Measurements from ENCODE around the gene FANCC. TPM values are rescaled to one million over a fixed set of nuclear protein-coding genes. Genes with fewer than 3 reads are reported as not detected.
A peak's percentile ranks its signal among the peaks of the same experiment; 100 is the strongest.

The FANCC gene
- total and polyA plus RNA-seq, 12 donors: 1.9 to 6.1 (median 3.3) TPM

- H3K4me3 ChIP-seq: no peak overlapping the region
- no peaks in the 10 kb centered on the region for H3K9me3 ChIP-seq (replicated peaks in 1 of 3)
- 89 to 97% (median 93%) methylated on average over 10 of the region's 10 CpGs for WGBS, 4 donors
- no peaks in the 10 kb centered on the region for H3K36me3 ChIP-seq (replicated peaks in 1 of 2)
- intact Hi-C loops (cut with DNase I): no loop called here
- no peak for DNase-seq
- H3K27me3 ChIP-seq: no peaks in the 10 kb centered on the region
- no peak overlapping the region for H3K27ac ChIP-seq
- peaks cover 0 to 9% of the 10 kb centered on the region in 2 donors for H3K4me1 ChIP-seq (replicated peaks in 1 of 2)
- no peak for TF ChIP-seq POLR2A (IDR thresholded peaks at IDR 0.05)
- no peak for TF ChIP-seq CTCF (IDR thresholded peaks at IDR 0.05)
Measured at GRCh38 chr9:95139126-95139525, 178.4 kb downstream of the FANCC start.

GRCh38 chr9:95138474-95138873 is 179.0 kb downstream of the FANCC start:
- no peak for TF ChIP-seq POLR2A (IDR thresholded peaks at IDR 0.05)
- TF ChIP-seq CTCF (IDR thresholded peaks at IDR 0.05): no peak
- no peak overlapping the region for H3K4me3 ChIP-seq
- no peaks in the 10 kb centered on the region for H3K36me3 ChIP-seq (replicated peaks in 1 of 2)
- DNase-seq: peak in 1 of 7 donors; percentile 72
- no peaks in the 10 kb centered on the region for H3K9me3 ChIP-seq (replicated peaks in 1 of 3)
- H3K27me3 ChIP-seq: no peaks in the 10 kb centered on the region
- intact Hi-C loops (cut with DNase I): no loop called here
- 88 to 93% (median 90%) methylated on average over 10 of the region's 10 CpGs for WGBS, 4 donors
- H3K27ac ChIP-seq: no peak overlapping the region
- H3K4me1 ChIP-seq (replicated peaks in 1 of 2): peaks cover 0 to 9% of the 10 kb centered on the region in 2 donors

GRCh38 chr9:95137587-95138145 is 179.8 kb downstream of the FANCC start:
- no peak overlapping the region for H3K4me3 ChIP-seq
- H3K27ac ChIP-seq: no peak overlapping the region
- TF ChIP-seq POLR2A (IDR thresholded peaks at IDR 0.05) (no peak), CTCF (IDR thresholded peaks at IDR 0.05) (no peak)
- WGBS, 4 donors: 94 to 97% (median 96%) methylated on average over 14 of the region's 14 CpGs
- no peaks in the 10 kb centered on the region for H3K36me3 ChIP-seq (replicated peaks in 1 of 2)
- no peaks in the 10 kb centered on the region for H3K27me3 ChIP-seq
- H3K4me1 ChIP-seq (replicated peaks in 1 of 2): peaks cover 0 to 9% of the 10 kb centered on the region in 2 donors
- H3K9me3 ChIP-seq (replicated peaks in 1 of 3): no peaks in the 10 kb centered on the region
- DNase-seq: no peak
- intact Hi-C loops (cut with DNase I): no loop called here

GRCh38 chr9:95135756-95136155 is 181.8 kb downstream of the FANCC start:
- Histone ChIP-seq H3K9me3 (replicated peaks in 1 of 3) (no peaks in the 10 kb centered on the region), H3K27ac (no peak overlapping the region), H3K4me1 (replicated peaks in 1 of 2) (peaks cover 0 to 19% of the 10 kb centered on the region in 2 donors), H3K4me3 (no peak overlapping the region), H3K27me3 (no peaks in the 10 kb centered on the region), H3K36me3 (replicated peaks in 1 of 2) (no peaks in the 10 kb centered on the region)
- TF ChIP-seq POLR2A (IDR thresholded peaks at IDR 0.05) (no peak), CTCF (IDR thresholded peaks at IDR 0.05) (no peak)
- WGBS, 4 donors: 95 to 98% (median 96%) methylated on average over 10 of the region's 10 CpGs
- intact Hi-C loops (cut with DNase I): no loop called here
- no peak for DNase-seq
